GM19023 (cell line): ENCODE measurements around the gene KERA.
A peak's percentile ranks its signal among the peaks of the same experiment; 100 is the strongest.
"Not testable (repeated sequence)": the region's sequence is repeated elsewhere in the genome, so short reads cannot be mapped to it uniquely, and the experiment has no call there.

ENCODE experiments used
- ATAC-seq: cut with Tn5 transposase; IDR thresholded peaks from one replicate; pipeline ENCODE4 v1.9.1; 2021; ENCODE audit warnings: mild to moderate bottlenecking, moderate library complexity; ENCODE audit not compliant: unreplicated experiment

Gene KERA, protein sequence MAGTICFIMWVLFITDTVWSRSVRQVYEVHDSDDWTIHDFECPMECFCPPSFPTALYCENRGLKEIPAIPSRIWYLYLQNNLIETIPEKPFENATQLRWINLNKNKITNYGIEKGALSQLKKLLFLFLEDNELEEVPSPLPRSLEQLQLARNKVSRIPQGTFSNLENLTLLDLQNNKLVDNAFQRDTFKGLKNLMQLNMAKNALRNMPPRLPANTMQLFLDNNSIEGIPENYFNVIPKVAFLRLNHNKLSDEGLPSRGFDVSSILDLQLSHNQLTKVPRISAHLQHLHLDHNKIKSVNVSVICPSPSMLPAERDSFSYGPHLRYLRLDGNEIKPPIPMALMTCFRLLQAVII

DNA sequence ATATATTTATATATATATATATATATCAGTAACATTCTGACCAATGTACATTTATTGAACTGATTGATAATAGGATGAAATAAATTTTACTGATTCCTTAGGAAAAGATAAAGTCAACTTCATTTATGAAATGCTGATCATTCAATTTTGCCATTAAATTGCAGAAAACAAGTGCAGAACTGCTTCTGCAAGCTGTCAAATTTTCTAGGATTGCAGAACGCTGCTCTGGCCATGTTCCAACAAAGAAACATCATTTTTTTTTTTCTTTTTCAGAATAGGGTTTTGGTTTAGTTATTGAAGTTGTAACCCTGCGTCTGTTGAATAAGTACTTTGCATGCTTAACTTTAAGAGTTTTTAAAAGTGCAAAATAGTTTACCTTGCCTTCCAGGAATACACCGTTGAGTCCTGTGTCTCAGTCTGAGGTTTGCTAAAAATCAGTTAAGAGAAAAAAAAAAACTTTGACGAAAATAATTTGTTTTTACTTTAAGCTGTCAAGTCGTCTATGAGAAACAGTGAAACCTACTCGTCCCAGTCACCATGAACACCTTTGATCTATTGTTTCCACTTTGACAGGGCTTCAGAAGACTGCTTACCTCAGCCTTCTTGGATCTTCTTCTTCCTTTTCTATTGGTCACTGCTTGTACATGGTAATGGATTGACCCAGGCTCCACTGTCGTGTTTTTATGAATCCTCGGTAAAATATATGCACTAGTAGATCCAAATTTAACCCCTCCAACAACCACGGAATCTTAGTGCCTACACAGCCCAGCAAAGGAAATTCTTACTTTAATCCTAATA, at the start of gene KERA:
TSS of gene KERA (minus strand) at position 657 of the 798 bp plus-strand sequence. CDS start 1,743 bp downstream, outside the sequence.
- ATAC-seq, result no peak

DNA sequence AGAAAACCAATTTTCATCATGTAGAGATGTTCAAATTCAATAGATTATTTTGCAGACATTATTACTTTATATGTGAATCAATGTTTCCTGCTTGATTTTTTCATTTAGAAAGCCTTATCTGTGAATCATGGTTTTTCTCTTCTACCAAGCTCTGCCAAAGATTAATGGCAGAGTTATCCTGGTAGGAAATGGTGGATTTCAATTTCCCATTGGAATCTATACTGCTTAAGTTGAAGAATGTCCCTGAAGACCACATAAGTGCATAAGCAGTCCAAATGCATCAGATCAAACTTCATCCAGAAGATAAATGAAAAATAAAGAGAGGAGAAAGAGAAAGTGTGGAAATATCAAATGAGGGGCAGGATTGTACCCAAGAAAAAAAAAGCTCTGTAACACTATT, 48.5 kb upstream of the KERA start:
- no peak for ATAC-seq

DNA sequence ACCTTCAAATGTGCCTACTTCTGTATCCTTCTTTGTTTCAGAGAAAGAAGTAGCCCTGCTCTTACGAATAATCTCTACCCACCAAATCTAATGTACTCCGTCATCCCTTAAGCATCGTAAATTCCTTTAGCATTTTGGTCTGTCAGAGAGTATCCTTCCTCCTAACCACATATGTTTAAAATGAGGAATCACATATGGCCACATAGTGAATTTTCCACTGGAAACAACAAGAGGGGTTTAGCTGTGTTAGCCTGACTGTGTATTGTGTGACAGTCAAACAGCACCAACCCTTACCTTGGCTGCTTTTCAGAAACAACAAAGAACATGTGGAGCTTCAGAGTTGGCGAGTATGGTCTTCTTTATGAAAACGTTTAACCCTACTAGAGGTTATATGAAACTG, 48.0 kb upstream of the KERA start:
- ATAC-seq, result no peak

DNA sequence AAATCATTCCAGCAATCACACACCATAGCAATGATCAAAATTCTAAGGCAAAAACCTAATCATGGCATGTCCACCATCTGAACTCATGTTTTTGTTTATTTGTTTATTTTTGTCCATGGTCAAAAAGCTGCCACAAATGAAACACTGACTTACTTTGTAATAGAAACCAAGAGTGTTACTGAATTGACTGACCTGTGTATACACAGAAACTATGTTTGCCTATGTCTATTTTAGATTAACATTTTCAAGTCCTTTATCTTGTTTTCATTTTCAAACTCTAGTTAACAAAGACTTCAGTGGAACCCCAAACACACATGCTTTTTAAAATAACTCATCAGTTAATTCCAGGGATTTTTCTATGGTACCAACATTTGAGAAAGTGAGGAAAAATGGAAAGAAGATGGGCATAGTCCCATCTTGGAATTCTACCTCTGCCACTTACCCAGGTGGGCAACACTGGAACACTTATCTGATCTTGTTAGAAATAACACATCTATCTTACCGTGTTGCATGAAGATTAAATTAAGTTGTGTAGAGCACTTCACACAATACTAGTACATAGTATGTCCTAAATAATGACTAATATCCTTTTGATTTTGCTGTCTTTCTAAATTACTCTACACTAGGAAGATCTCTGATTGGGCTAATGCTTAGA, 47.1 kb upstream of the KERA start:
- peak; percentile 70 for ATAC-seq

DNA sequence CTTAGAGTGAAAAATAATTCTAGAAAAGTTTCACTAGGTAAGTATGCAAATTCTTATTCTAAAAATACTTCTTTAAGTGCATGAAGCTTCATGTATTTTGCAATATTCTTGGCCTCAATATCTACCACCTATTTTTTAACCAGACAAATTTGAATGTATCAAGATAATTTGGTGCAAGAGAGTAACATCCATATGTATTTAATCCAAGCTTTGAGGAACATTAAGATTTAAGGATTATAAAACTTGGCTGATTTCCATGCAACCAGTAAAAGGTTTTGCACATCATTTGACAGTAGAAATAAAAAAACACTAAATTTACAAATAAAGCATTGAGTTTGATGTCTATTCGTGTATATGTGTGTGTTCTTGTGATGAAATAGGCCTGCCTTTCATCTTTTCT, 45.8 kb upstream of the KERA start:
- no peak for ATAC-seq

DNA sequence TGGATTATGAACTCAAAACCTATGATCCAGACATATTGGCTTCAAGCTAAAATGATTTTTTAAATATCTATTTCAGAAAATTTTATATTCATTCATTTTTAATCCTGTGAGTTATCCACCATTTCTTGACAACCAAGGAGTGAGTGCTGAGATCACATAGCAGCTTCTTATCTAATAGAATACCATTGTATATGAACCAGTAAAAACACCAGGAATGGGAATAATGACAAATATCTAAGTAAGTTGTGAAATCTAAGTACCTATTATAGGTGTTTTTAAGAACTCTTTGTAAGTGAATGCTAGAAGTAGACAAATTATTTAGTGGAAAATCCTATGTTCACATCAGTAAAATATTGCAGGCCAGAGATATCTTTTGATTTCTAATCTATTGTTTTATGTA, 45.3 kb upstream of the KERA start:
- no peak for ATAC-seq

DNA sequence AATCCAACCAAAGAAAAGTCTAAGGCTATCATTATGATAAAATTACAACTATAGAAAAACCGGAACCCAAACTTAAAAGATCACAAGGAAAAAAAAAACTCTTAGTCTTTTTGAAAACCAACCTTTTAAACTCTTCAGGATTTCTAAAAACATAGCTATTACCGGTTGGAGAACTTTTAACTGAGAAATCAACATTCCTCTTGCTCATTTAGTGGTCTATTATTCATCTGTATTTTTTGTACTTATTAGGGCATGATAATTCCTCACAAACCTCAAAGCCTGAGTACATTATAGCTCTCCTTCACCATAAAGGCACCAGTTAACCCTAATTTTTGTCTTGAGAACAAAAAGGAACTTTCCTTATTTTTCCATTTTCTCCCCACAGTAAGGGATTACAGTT, 43.1 kb upstream of the KERA start:
- no peak for ATAC-seq

DNA sequence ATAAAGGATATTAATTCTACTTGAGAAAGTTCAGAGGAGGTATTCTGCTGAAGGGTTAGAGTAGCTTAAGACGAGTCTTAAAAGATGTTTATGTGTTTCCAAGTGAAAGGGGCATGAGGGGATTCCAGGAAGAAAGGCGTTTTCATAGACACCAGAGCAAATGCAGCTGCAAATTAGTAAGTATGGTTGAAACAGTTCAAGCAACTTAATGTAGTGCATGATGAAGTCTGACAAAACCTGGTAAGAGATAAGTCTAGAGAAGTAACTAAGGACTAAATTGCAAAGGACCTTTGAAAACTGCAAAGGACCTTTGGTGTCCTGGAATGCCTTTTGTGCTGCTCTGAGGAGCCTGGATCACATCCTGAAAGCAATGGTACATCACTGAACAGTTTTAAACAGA, 42.0 kb upstream of the KERA start:
- no peak for ATAC-seq

DNA sequence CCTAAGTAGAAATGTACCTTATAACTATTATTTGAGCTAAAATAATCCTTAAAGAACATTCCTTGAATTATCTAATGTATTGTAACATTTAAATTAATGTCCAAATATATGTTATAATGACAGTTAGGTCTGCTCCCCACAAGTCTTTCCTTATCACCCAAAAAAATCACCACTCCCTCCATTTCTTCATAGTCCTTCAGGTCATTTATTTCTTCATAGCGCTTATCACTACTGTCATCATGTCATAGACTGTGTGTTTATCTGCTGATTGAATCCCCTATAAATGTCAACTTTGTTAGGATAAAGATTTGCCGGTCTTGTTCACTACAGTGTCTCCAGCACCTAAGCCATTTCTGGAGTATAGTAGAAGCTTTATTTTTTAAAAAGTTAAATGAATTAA, 41.5 kb upstream of the KERA start:
- ATAC-seq, result no peak

DNA sequence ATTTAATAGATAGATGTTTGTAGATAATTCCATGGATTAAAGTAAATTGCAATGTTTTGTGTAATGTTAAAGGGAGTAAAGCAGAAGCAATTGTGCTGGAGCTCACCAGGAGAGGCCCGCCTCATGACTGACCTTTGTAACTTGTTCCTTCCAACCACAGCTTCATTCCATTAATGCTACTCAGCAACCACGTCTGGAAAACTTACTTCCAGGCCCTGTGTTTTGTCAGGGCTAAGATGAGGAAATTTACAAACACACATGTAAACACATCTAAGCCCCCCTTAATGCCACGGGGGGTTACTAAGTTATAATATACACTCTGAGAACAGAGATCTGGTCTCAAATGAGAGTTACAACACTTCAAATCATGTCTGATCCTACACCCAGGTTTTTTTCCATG, 41.1 kb upstream of the KERA start:
- ATAC-seq, result no peak

DNA sequence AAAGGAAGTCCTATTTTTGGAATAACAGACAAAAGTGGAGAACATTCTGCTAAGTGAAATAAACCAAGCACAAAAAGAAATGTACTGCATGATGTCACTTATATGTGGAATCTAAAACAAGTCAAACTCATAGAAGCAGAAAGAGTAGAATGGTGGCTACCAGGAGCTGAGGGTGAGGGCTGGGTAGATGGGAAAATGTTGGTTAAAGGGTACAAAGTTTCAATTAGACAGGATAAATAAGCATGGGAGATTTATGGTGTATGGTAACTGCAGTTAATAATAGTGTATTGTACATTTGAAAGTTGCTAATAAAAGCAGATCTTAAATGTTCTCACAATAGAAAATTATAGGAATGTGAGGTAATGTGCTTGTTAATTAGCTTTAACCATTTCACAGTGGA, 40.6 kb upstream of the KERA start:
- ATAC-seq, result no peak

DNA sequence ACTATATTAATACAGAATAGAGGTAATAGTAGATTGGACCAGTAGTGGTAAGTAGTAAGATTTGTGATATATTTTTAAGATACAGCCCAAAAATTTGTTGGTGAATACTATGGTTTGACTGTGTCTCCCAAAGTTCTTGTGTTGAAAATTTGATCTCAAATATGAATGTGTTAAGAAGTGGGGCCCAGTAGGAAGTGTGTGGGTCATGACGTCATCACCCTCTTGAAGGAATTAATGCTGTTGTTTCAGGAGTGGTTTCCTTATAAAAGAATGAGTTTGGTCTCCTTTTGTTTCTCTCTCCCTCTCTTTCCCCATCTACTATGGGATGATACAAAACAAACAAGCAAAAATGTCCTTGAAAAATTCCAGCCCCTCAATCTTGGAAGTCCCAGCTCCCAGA, 37.1 kb upstream of the KERA start:
- ATAC-seq, result no peak

DNA sequence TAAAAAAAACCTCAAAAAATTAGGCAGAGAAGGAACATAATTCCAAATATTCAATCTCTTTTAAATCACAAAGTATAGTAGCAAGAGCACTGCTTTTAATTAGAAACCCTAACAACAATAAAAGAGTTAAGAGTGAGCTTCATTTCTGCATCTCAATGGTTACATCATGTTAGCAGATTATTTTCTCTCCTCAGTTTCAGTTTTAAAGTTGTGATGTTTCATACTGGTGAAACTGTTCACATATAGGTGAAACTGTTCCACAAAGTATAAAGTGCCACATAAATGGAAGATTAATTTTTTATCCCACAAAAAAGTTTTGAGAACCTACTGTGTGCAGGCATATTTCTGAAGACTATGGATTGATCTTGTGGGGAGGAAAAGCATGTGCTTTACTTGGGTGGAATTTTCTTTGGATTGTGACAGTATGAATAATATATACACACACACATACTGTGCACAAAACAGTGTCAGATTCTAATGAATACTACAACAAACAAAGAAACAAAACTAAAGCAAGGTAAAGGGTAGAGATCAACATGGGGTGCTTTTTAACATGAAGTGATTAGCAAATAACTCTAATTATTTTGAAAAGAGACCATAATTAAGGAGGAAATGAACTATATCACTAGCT, 36.3 kb upstream of the KERA start:
- no peak for ATAC-seq

DNA sequence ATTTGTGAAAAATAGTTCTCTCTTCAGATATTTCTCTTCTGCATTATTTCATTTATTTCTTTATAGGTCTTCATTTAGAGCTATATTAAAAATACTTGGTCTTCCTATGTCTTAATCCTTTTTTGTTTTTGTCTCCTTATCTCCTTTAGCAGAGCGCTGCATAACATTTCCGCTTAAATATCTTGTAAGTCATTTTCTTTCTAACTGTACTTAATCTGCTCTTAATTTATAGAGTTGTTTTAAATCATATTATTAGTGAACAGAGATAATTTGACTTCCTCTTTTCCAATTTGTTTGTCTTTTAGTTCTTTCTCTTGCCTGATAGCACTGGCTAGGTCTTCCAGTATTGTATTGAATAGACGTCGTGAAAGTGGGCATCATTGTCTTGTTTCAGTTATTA, 35.5 kb upstream of the KERA start:
- ATAC-seq, result no peak

DNA sequence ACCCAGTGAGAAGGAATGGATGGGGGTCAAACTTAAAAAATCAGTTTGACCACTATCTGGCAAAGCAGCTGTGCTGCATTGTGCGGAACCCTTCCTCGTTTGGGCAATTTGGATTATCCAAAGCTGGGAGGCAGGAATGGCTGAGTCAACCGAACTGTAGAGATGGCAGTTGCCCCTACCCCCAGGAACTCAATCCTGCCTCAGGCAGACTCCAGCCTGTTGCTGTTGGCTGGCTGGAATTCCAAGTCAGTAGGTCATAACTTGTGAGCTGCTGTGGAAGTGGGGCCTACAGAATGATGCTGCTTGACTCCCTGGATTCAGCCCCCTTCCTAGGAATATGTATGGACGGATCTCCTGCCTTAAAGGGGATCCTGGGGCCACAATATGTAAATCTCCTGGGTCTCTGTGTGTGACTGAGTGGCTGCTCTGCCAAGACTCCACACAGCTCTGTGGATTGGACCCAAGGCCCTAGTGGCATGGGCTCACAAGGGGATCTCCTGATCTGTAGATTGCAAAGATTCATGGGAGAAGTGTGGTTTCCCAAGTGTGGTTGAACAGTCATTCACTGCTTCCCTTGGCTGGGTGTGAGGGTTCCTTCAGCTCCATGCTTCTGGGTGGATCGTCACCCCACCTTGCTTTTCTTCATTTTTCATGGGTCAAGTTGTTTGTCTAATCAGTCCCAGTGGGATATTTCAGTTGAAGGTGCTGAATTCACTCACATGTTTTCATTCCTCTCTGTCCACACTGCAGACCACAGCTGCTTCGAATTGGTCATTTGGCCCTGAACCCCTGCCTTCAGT, 34.3 kb upstream of the KERA start:
- ATAC-seq, result no peak

DNA sequence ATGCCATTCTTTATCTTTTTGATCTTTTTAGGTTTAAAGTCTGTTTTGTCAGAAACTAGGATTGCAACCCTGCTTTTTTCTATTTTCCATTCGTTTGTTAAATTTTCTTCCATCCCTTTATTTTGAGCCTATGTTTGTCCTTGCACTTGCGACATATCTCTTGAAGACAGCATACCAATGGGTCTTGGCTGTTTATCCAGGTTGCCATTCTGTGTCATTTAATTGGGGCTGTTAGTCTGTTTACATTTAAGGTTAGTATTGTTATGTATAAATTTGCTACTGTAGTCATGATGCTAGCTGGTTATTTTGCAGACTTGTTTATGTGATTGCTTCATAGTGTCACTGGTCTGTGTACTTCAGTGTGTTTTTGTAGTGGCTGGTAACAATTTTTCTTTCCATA, 32.1 kb upstream of the KERA start:
- not testable (repeated sequence) for ATAC-seq

DNA sequence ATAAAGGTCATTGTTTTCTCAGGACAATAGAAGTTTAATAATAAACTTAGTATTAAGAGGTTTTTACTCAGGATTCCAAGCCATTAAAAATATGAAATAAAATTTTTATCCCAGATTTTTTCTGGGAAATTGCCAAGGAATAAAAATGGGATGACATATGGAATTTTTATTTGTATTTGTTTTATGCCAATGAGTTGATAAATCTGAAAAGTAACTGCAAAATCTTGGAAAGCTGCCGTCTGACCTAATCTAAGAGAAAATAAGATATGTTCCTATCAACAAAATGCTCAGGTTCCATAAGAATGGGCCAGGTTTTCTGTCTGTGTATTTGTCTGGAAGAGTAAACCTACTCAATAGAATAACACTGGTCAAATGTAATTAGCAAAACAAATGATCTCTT, 22.2 kb upstream of the KERA start:
- no peak for ATAC-seq

DNA sequence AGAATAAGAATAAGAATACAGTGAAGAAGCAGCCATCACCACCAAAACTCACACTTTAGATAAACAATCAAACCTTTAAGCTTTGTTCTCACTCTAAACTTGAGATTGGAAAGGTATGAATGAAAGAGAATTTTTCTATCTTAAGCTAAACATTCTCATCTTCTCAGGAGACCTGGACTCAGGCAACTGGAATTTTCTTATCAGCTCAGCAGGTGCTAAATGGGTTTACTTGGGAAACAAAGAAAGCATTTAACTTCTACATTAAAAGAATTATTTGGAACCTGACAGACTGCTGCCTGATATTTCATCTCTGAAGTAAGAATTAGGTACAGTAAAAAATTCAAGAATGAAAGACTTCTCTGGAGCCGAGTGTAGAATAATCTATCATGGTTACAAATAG, 20.7 kb upstream of the KERA start:
- ATAC-seq, result no peak

DNA sequence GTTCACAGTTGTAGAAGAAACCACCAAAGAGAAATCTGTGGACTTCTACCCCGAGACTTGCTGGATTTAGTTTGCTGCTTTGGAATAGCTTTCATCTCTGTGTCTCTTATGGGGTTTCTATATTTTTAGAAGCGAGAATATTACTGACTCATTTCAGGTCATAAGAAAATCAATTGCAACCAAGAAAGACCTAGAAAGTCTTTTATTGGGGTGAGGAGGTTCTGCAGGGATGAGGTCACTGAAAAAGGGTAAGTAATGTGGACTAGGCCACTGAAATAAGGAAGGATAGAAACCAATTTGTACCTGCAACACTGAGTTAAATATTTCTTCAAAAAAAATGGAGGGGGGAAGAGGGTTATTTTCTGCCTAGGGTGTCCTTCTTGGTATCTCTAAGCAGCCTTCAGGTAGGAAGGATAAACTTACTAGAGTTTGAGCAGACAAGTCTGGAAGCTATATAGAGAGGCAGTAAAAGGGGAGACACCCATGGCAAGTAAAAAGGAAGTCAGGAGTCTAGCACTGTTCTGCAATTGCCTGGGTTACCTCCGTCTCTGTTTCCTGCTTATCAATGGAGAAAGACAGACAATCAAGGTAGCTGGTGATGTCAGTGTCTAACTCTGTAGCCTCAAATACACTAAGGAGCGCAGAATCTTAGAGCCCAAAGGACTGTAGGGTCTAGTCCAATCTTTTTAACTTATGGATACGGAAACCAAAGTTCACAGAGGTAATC, 19.6 kb upstream of the KERA start:
- no peak for ATAC-seq

DNA sequence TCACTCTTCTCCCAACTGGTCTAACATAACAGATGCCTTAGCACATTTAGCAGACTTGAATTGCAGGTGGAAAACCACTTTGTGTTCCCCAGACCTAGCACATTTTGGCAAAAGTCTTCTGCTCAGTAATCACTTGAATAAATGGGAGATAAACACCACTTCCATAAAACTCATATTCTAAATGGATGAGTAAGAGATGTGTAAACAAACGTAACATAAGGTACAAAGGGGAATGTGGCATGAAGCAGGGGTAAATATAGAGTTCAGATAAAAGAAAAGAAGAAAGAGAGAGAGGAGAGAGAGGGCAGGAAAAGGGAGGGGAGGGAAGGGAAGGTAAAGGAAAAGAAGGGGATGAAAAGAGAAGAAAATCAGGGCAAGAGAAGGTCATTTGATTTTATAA, 17.0 kb upstream of the KERA start:
- no peak for ATAC-seq
